CD4-positive, alpha-beta T cell treated with Interleukin-6 at 100 ng/mL for 8 hours (primary cell): Measurements from ENCODE around the gene TNFRSF11A.
A peak's percentile ranks its signal among the peaks of the same experiment; 100 is the strongest.

Experiments used
- DNase-seq: peaks from one replicate; pipeline ENCODE4 v3.0.0-alpha.2; 2020; ENCODE audit warnings: mixed read lengths, low spot score

The TNFRSF11A gene

GRCh38 chr18:62324917-62325805, at the start of gene TNFRSF11A:
TNFRSF11A (plus strand) TSS chr18:62325310; CDS start chr18:62325353, 43 bp downstream.
- peak; percentile 33 for DNase-seq

GRCh38 chr18:62277045-62277444, 48.1 kb upstream of the TNFRSF11A start:
- no peak for DNase-seq

GRCh38 chr18:62279561-62279960, 45.5 kb upstream of the TNFRSF11A start:
- no peak for DNase-seq

GRCh38 chr18:62280058-62280457, 45.1 kb upstream of the TNFRSF11A start:
- no peak for DNase-seq

GRCh38 chr18:62280786-62281185, 44.3 kb upstream of the TNFRSF11A start:
- DNase-seq = no peak

GRCh38 chr18:62281684-62282083, 43.4 kb upstream of the TNFRSF11A start:
- DNase-seq = no peak

GRCh38 chr18:62282188-62282629, 42.9 kb upstream of the TNFRSF11A start:
- DNase-seq = no peak

GRCh38 chr18:62284637-62285036, 40.5 kb upstream of the TNFRSF11A start:
- DNase-seq = no peak

- DNase-seq = no peak
Measured at GRCh38 chr18:62285281-62285680, 39.8 kb upstream of the TNFRSF11A start.

- DNase-seq = no peak
Measured at GRCh38 chr18:62287781-62288664, 37.1 kb upstream of the TNFRSF11A start.

- no peak for DNase-seq
Measured at GRCh38 chr18:62288665-62289008, 36.5 kb upstream of the TNFRSF11A start.

- no peak for DNase-seq
Measured at GRCh38 chr18:62289047-62289446, 36.1 kb upstream of the TNFRSF11A start.

GRCh38 chr18:62294073-62294472, 31.0 kb upstream of the TNFRSF11A start:
- DNase-seq = no peak

- DNase-seq = no peak
Measured at GRCh38 chr18:62300359-62300963, 24.6 kb upstream of the TNFRSF11A start.

- DNase-seq = no peak
Measured at GRCh38 chr18:62301322-62301721, 23.8 kb upstream of the TNFRSF11A start.

GRCh38 chr18:62312851-62313250, 12.3 kb upstream of the TNFRSF11A start:
- DNase-seq = no peak

GRCh38 chr18:62318228-62319180, 6.6 kb upstream of the TNFRSF11A start:
- DNase-seq = no peak

GRCh38 chr18:62321201-62321600, 3.9 kb upstream of the TNFRSF11A start:
- DNase-seq = no peak

- no peak for DNase-seq
Measured at GRCh38 chr18:62323483-62324180, 1.5 kb upstream of the TNFRSF11A start.

GRCh38 chr18:62324181-62324828, 805 bp upstream of the TNFRSF11A start:
- no peak for DNase-seq
